Mammary microvascular endothelial cell (primary cell): ENCODE data around the gene KLHDC4. TPM values are rescaled to one million over a fixed set of nuclear protein-coding genes. Genes with fewer than 3 reads are reported as not detected.

Experiments
- total RNA-seq: library from RNA; depleted of rRNA; stranded (reverse); fragments of >200 nt; gene quantifications from 2 replicates; pipeline ENCODE4 v1.2.3, GENCODE V29; 2015

Gene KLHDC4
- total RNA-seq: 9.2 and 11.9 TPM in 2 replicates

DNA sequence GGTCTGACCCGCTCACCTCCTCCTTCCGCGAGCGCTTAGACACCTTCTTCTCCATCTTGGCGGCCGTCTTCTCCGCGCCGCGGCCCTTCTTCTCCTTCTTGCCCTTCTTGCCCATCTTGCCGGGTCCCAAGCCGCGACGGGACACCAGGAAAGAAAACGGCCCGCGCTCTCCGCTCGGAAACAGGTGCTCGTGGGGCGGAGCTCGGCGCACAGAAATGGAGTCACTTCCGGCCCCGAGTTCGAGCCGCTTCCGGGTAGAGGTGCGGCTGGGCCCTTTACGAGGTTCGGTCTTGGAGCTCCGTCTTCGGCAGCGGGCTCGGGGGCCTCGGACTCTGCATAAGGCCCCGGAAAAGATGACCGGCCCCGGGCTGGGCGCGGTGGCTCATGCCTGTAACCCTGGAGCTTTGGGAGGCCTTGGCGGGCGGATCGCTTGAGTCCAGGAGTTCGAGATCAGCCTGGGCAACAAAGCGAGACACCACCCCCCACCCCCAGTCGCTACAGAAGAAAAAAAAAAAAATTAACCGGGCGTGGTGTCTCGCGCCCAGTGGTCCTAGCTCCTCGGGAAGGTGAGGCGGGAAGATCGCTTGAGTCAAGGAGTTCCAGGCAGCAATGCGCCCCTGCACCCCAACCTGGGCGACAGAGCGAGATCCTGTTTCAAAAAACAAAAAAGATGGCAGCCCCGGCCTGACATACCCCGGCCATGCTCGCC lies at the start of gene KLHDC4:
Gene KLHDC4 (minus strand): TSS at position 211 of the 709 bp plus-strand sequence. CDS start 96 bp downstream, at position 115.

Other genes starting within 250 kb of the KLHDC4 start
- gene JPH3, start 163.5 kb downstream of the KLHDC4 start, total RNA-seq: 0.13 TPM in 1 of 2 replicates, not detected in the other
- 29.2 and 30.6 TPM in 2 replicates for gene SLC7A5, start 103.5 kb upstream of the KLHDC4 start, total RNA-seq
- gene CA5A, start 170.5 kb upstream of the KLHDC4 start, total RNA-seq: not detected in 2 replicates
- gene BANP, start 185.4 kb upstream of the KLHDC4 start, total RNA-seq: 13.5 and 15.1 TPM in 2 replicates